ENCODE data around the gene MICAL2.

The MICAL2 gene

DNA sequence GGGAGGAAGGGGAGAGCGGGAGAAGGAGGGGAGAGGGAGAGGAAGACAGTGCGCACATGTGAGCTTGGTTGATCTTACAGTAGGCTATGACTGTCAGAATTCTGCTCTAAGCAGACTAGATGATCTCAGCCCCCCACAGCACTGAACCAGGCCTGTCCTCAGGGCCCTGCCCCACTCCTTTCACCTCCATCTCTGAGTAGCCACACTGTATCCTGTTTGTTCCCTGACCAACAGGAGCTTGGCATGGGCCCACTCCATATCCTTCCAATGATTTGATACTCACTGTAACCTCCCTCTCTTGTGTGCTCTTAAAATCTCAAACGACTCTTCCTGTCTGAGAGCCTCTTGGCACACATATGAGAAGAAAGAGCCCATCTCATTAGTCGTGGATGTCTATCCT lies 180.9 kb downstream of the MICAL2 start:
- no peak for DNase-seq (ENCODE audit: low read depth)
- H3K4me3 ChIP-seq (ENCODE audit: low read length) = no peak overlapping the region
- TF ChIP-seq, protein P1, sequence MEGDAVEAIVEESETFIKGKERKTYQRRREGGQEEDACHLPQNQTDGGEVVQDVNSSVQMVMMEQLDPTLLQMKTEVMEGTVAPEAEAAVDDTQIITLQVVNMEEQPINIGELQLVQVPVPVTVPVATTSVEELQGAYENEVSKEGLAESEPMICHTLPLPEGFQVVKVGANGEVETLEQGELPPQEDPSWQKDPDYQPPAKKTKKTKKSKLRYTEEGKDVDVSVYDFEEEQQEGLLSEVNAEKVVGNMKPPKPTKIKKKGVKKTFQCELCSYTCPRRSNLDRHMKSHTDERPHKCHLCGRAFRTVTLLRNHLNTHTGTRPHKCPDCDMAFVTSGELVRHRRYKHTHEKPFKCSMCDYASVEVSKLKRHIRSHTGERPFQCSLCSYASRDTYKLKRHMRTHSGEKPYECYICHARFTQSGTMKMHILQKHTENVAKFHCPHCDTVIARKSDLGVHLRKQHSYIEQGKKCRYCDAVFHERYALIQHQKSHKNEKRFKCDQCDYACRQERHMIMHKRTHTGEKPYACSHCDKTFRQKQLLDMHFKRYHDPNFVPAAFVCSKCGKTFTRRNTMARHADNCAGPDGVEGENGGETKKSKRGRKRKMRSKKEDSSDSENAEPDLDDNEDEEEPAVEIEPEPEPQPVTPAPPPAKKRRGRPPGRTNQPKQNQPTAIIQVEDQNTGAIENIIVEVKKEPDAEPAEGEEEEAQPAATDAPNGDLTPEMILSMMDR (IDR thresholded peaks at IDR 0.05; ENCODE audit: insufficient read depth, low read depth, low read length, missing control alignments) = no peak

- TF ChIP-seq, protein P1 (IDR thresholded peaks at IDR 0.05; ENCODE audit: insufficient read depth, low read depth, low read length, missing control alignments) = no peak
- DNase-seq (ENCODE audit: low read depth) = no peak
- no peak overlapping the region for H3K4me3 ChIP-seq (ENCODE audit: low read length)
Measured at GRCh38 chr11:12291766-12292165, 181.4 kb downstream of the MICAL2 start.

DNA sequence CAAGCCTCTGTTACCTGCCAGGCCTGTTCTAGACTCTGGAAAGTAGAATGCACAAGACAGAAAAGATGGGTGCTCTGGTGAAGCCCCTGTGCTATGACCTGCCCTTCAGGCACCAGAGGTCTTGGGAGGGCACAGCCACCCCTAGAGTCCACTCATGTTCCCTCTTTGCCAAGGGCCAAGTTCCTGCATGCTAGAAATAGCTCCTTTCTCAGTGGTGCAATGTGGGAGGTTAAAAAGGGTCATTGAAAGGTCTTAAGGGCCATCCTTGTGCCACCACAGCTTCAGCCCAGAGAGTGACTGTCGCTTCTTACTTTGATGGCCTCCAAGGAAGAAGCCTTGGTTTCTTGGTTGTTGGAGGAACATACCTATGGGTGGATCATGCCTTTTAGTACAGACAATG lies 182.4 kb downstream of the MICAL2 start:
- DNase-seq (ENCODE audit: low read depth) = no peak
- TF ChIP-seq, protein P1 (IDR thresholded peaks at IDR 0.05; ENCODE audit: insufficient read depth, low read depth, low read length, missing control alignments) = no peak
- H3K4me3 ChIP-seq (ENCODE audit: low read length) = no peak overlapping the region

DNA sequence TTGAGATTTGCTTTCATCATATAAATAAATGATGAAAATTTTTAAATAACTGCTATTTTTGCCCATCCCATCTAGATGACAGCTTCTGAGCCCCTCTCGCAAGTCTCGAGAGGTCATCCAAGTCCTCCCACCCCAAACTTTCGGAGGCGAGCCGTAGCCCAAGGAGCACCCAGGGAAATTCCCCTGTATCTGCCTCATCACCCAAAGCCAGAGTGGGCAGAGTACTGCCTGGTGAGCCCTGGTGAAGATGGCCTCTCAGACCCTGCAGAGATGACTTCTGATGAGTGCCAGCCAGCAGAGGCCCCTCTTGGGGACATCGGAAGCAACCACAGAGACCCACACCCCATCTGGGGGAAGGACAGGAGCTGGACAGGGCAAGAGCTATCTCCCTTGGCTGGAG lies 183.1 kb downstream of the MICAL2 start:
- H3K4me3 ChIP-seq (ENCODE audit: low read length) = no peak overlapping the region
- DNase-seq (ENCODE audit: low read depth) = no peak
- TF ChIP-seq, protein P1 (IDR thresholded peaks at IDR 0.05; ENCODE audit: insufficient read depth, low read depth, low read length, missing control alignments) = no peak

GRCh38 chr11:12294613-12295012 lies 184.2 kb downstream of the MICAL2 start:
- H3K4me3 ChIP-seq (ENCODE audit: low read length) = no peak overlapping the region
- TF ChIP-seq, protein P1 (IDR thresholded peaks at IDR 0.05; ENCODE audit: insufficient read depth, low read depth, low read length, missing control alignments) = no peak
- no peak for DNase-seq (ENCODE audit: low read depth)

- DNase-seq (ENCODE audit: low read depth) = no peak
Measured at GRCh38 chr11:12295943-12296342, 185.6 kb downstream of the MICAL2 start.

DNA sequence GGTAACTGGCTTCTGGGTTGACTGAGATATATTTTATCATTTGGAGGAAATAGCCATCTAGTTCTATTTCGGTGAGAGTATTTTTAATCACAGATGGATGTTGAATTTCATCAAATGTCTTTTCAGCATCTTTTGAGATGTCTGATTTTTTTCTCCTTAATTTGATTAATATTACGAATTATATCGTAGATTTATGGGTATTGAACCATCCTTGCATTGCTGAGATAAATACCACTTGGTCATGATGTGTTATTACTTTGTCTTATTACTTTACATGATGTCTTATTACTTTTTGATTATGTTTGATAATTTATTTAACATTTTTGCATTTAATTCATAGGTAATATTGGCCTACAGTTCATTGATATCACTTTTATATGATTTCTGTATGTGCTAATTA lies 188.2 kb downstream of the MICAL2 start:
- TF ChIP-seq, protein P1 (IDR thresholded peaks at IDR 0.05; ENCODE audit: insufficient read depth, low read depth, low read length, missing control alignments) = no peak
- no peak for DNase-seq (ENCODE audit: low read depth)

More at GRCh38 chr11:12295943-12296342, 185.6 kb downstream of the MICAL2 start:
- TF ChIP-seq, protein P1 (IDR thresholded peaks at IDR 0.05; ENCODE audit: insufficient read depth, low read depth, low read length, missing control alignments) = no peak
- no peak overlapping the region for H3K4me3 ChIP-seq (ENCODE audit: low read length)

More for the DNA sequence above, 188.2 kb downstream of the MICAL2 start:
- H3K4me3 ChIP-seq (ENCODE audit: low read length) = no peak overlapping the region

Data from epithelial cell of esophagus (primary cell).